HG03159 (cell line): Measurements from ENCODE around the gene RGS6.

Experiments
- ATAC-seq: cut with Tn5 transposase; IDR thresholded peaks from one replicate; pipeline ENCODE4 v1.9.1; 2021; ENCODE audit warnings: mild to moderate bottlenecking, moderate library complexity; ENCODE audit not compliant: unreplicated experiment

Gene RGS6

DNA sequence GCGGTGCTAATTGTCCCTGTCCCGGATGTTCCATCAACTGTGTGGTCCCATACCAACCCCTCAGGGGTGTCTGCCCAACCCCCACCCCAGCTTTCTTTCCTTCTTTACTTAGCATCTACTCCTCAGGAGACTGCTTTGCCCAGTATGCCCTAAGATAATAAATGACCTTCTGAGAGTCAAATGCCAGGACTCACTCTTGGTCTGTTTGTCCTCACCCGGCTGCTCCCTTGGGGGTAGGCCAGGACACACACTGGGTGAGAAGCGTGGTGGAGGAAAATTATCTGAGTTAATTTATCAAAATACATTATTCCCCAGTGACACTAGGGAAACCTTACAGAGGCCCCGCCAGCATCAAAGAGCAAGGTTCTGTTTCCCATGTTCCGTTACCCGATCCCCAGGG lies 457.0 kb downstream of the RGS6 start:
- ATAC-seq = no peak

GRCh38 chr14:72401101-72401625 lies 468.9 kb downstream of the RGS6 start:
- ATAC-seq = no peak

GRCh38 chr14:72401632-72402376 lies 469.6 kb downstream of the RGS6 start:
- no peak for ATAC-seq

DNA sequence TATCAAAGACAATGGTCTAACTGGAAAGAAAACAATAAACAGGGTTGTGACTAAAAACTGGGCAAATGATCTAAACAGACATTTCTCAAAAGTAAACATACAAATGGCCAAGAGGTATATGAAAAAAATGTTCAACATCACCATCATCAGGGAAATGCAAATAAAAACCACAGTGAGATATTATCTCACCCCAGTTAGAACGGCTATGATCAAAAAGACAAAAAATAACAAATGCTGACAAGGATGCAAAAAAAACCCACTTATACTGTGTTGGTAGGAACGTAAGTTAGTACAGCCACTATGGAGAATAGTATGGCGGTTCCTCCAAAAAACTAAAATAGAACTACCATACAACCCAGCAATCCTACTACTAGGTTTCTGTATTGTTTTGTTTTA lies 470.1 kb downstream of the RGS6 start:
- no peak for ATAC-seq

- ATAC-seq = no peak
These were observed 472.0 kb downstream of the RGS6 start for GRCh38 chr14:72404106-72404774.

DNA sequence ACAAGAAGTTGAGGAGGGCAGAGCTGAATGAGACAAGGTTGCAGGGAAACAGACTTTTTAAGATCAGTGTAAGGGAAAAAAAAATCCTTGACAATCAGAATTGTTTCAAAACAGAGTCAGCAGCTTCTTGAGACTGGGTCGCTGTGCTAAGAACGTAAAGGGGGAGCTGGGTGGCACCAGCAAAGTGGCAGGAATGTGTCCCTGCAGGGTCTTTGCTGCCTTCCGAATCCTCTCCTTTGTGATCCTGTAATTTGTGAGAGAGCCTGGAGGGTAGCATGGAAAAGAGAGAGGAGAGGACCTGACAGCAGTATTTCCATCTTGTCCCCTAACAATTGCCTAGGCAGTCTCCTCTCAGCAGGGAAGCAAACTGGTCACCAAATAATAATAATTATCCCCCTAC lies 472.8 kb downstream of the RGS6 start:
- no peak for ATAC-seq

DNA sequence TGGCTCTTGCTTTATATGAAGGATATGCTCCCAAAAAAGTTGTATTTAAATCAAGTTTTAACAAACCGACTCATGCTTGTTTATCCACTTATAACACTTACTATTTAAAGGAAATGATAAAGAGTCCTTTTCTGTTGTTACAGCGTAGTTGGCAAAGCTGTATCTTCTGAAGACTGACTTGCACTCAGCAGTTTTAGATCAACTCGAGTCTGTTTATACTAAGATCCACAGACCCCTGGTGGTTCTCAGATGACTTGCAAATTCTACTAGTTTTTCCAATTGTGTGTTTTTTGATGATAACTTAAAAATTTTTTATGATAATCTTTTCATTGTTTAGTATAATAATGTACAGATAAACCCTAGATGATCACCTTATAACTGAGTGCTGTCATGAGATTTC lies 475.8 kb downstream of the RGS6 start:
- no peak for ATAC-seq

DNA sequence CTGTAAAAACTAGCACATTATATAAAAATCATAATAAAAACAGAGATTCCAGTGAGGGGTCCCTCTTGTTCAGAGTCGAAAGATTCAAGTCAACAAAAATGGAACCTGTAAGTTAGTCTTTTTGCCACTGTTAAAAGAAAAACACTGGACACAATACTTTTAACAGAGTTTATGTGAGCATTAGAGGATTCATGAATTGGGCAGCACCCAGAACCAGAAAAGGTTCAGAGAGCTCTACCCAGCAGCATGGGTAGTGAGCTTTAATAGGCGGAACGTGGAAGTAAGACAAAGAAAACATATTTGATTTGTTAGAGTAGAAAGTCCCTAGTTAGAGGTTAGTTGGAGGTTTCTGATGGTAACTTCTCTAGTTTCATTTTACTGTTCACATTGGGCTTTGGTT lies 476.8 kb downstream of the RGS6 start:
- ATAC-seq = no peak

DNA sequence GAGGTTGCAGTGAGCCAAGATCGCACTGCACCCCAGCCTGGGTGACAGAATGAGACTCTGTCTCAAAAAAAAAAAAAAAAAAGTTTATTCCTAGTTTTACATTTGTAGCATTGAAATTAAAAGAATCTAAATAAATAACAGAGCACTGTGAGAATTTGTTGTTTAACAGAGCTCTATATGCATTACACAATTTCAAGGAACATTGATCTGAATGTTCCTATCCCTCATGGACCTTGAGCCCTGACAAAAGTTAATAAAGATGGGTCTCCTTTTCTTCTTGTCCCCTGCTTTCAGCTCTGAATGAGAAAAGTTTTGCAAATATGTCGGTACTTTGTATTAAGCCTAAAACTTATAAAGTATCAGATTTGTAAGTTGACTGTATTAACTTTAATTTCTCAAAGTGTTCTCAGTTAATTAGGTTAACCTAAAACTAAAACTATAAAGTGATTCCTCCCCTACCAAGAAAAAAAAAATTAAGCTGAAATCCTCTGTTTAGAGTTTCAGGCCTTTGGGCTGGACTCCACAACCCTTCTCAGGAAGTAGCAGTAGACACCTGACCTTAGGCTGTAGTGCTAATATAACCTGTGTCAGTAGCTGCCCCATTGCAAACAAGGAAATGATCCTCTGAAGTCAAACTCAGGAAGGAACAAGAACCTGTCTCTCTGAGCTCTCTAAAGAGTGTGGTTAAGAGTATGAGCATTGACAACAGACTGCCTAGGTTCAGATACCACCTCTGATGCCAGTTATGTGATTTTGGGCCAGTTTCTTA lies 484.0 kb downstream of the RGS6 start:
- ATAC-seq = no peak

DNA sequence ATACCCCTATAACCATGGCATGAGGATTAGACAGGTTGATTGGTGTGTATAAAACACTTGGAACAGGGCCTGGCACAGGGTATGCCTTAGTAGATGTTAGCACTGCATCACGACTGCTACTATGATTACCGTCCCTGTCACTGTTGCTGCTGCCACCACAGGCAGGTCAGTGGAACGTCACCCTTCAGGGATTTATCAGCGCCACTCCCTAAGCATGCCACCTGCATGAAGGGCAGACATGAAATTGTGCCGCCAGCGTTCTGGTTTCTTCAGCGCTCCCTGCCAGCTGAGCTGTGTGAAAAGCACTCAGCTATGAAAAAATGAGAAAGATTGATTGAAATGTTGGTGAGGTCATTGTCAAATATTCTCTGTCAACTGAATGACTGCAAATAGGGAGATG lies 484.7 kb downstream of the RGS6 start:
- no peak for ATAC-seq

- ATAC-seq = no peak
These were observed 486.6 kb downstream of the RGS6 start for GRCh38 chr14:72418806-72419205.

GRCh38 chr14:72419226-72419775 lies 487.1 kb downstream of the RGS6 start:
- ATAC-seq = no peak

DNA sequence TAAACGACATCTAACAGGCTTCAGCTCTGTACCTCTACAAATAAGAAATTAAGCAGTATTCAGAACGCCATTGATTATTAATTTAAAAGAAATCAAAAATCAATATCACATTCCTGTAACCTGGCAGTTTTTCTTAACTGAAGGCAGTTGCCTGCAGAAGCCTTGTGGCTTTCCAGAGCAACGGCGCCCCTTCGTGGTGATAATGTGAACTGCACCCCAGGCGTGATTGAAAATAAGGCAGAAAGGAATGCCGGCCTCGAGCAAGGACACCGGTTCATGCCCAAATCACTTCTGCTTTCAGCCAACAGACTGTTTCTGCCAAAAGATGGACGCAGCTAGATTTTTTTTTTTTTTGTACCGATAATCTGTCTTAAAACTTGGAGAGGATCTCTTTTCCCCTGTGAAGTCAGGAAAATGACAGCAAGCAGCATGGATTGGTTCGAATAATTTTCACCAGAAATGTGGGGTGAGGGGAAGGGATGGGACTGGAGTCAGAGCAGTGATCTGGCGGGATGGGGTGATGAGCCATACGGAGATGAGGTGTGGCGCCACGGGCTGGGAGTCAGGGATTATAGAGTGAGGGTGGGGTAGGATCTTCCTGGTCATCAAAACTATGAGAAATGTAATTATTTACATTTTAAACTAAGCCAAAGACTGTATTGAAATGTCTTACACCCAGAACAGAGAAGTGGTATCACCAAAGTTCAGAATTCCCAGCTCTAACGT lies 488.7 kb downstream of the RGS6 start:
- ATAC-seq = no peak

- no peak for ATAC-seq
These were observed 491.7 kb downstream of the RGS6 start for GRCh38 chr14:72423957-72424356.

DNA sequence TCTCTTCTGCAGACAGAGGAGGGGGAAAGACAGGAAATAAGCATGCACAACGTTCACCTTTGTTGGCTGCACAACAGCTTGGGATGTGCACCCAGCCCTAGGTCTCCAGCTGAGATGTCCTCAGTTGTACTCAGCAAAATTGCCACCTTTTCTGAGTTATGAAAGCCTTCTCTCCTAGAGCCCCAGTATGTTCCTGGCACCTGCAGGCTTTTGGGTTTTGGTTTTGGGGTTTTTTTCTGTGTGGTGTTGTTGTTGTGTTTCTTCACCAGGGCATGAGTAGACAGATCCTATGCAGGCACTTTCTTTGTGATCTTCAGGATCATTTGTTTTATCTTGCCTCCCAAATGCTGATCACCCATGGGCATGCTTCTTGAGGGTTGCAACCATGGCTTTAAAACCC lies 498.2 kb downstream of the RGS6 start:
- no peak for ATAC-seq

- no peak for ATAC-seq
These were observed 500.5 kb downstream of the RGS6 start for GRCh38 chr14:72432748-72433147.

- ATAC-seq = no peak
These were observed 501.3 kb downstream of the RGS6 start for GRCh38 chr14:72433511-72433910.

DNA sequence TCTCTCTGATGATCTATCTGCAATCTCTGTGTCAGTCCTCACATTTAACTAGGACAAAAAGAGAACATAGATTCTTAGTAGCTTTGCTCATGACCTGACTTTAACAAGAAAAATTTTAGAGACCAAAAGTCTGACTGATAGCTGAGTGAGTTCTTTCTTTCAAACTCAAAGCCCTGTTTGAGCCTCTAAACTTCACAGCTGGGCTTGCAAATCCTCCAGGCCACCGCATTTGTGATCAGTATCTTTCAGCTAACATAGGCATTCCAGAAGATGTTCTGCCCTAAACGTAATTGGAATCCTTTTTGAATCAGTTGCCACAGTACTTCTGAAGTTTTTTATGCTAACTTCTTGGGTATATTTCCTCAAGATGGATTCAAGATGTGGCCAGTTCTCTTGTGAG lies 502.6 kb downstream of the RGS6 start:
- ATAC-seq = no peak

DNA sequence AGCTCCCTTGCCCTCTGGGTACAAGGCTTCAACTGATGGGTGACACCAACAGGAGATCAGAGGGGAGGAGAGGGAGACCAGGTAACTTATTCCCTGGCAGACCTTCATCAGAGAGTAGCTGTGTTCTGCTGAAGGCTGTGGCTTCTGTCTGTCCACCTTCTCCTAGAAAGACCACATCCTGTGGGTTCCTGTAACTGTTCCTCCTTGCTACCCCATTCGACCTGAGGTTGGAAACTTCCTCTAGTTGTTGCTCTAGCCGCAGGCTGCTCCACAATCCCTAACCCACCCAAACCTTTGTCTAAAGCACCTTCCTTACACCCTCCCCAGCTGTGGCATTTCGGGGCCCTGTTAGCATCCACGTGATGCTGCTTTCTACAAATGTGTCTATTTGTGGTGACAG lies 507.5 kb downstream of the RGS6 start:
- no peak for ATAC-seq

- ATAC-seq = no peak
These were observed 511.0 kb downstream of the RGS6 start for GRCh38 chr14:72443256-72443655.

DNA sequence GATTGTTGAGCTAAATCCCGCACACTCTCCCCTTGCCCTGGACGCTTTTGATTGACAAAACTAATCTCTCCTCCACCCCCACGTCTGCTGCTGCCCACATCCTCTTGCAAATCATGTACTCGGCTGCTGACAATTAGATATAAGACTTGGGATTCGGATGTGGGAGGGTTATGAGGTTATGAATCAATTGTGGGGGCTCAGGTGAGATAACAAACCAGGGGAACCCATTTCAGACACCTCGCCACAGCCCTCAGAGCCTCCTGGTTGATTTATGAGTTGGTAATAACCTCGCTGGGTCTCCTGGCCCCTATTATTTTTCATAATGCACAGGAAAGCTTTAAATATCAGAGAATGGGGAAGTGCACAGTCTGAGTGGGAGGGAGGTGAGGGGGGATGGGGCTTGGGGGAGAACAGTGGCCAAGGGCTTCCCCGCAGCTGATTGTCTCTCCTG lies 511.8 kb downstream of the RGS6 start:
- no peak for ATAC-seq
